ENCODE results near the gene ERC2. TPM values are rescaled to one million over a fixed set of nuclear protein-coding genes. Genes with fewer than 3 reads are reported as not detected.
"Not testable (repeated sequence)": the region's sequence is repeated elsewhere in the genome, so short reads cannot be mapped to it uniquely, and the experiment has no call there.

ERC2 gene
- polyA plus RNA-seq, 2 of the 4 experiments (the other 2 are of a cell fraction), result 0.16 TPM; not detected in 1

GRCh38 chr3:56022619-56023018 lies 445.6 kb downstream of the ERC2 start:
- Histone ChIP-seq H3K4me1 (no peaks in the 10 kb centered on the region), H3K4me3 (no peak overlapping the region), H3K4me2 (no peak overlapping the region), H3K9me3 (no peaks in the 10 kb centered on the region), H3K27ac (no peak overlapping the region)
- FAIRE-seq, result no peak
- no peak for ATAC-seq
- POLR2A ChIA-PET, result no interaction called here
- CTCF ChIA-PET, result interaction anchor here (1.3 kb wide), 1 partner anchor 18 kb away, joined by 4 read pairs; no protein-coding TSS in a partner anchor
- no peak for TF ChIP-seq CBX8 (IDR thresholded peaks at IDR 0.05)
- no peak for TF ChIP-seq USF2 (IDR thresholded peaks at IDR 0.05)
- no peak for TF ChIP-seq E2F6 (IDR thresholded peaks at IDR 0.05; ENCODE audit: borderline replicate concordance, low read depth)
- no peak for TF ChIP-seq CHD2 (IDR thresholded peaks at IDR 0.05; ENCODE audit: low read length, partially characterized antibody)
- TF ChIP-seq RFX5 (IDR thresholded peaks at IDR 0.05), result no peak
- TF ChIP-seq PHF8 (IDR thresholded peaks at IDR 0.05; ENCODE audit: borderline replicate concordance, low read depth), result no peak
- no peak for TF ChIP-seq FOXS1 (CRISPR knock-in tag; IDR thresholded peaks at IDR 0.05)
- no peak for TF ChIP-seq BHLHE40 (IDR thresholded peaks at IDR 0.05; ENCODE audit: low read depth, low read length)
- DNase-seq (ENCODE audit: low read depth in 1 of 2, low spot score in 1 of 2), result no peak

GRCh38 chr3:56019490-56020146 lies 448.6 kb downstream of the ERC2 start:
- Histone ChIP-seq H3K4me1 (no peaks in the 10 kb centered on the region), H3K27ac (no peak overlapping the region), H3K4me2 (no peak overlapping the region), H3K9me3 (no peaks in the 10 kb centered on the region), H3K4me3 (no peak overlapping the region)
- DNase-seq (ENCODE audit: low read depth in 1 of 2, low spot score in 1 of 2) (no peak), FAIRE-seq (no peak), ATAC-seq (no peak)
- 15% methylated on average over 4 of the region's 4 CpGs for WGBS (ENCODE audit: missing lambda C conversion rate)
- TF ChIP-seq GATA3 (IDR thresholded peaks at IDR 0.05; ENCODE audit: borderline replicate concordance) (no peak), ATOH8 (CRISPR knock-in tag; IDR thresholded peaks at IDR 0.05; ENCODE audit: low read depth) (no peak), TFCP2L1 (CRISPR knock-in tag; IDR thresholded peaks at IDR 0.05) (no peak), JUN (IDR thresholded peaks at IDR 0.05) (no peak), HMGXB4 (CRISPR knock-in tag; IDR thresholded peaks at IDR 0.05; ENCODE audit: borderline replicate concordance) (no peak), MYC (IDR thresholded peaks at IDR 0.05; ENCODE audit: borderline replicate concordance, low read length) (no peak), NR3C1 (IDR thresholded peaks at IDR 0.05) (no peak)
- CTCF ChIA-PET, result no interaction called here
- POLR2A ChIA-PET, result no interaction called here

GRCh38 chr3:56015374-56015773 lies 452.9 kb downstream of the ERC2 start:
- H3K4me2 ChIP-seq; ATAC-seq; FAIRE-seq; H3K9me3 ChIP-seq; CTCF ChIA-PET; POLR2A ChIA-PET; H3K4me3 ChIP-seq; H3K4me1 ChIP-seq; DNase-seq (ENCODE audit: low read depth in 1 of 2, low spot score in 1 of 2); H3K27ac ChIP-seq: not testable (repeated sequence)
- WGBS (ENCODE audit: missing lambda C conversion rate), result 0% methylated on average over 1 of the region's 1 CpG

- ATAC-seq, result no peak
- H3K4me1 ChIP-seq, result no peaks in the 10 kb centered on the region
- DNase-seq (ENCODE audit: low read depth in 1 of 2, low spot score in 1 of 2), result no peak
- H3K9me3 ChIP-seq, result no peaks in the 10 kb centered on the region
- no peak overlapping the region for H3K4me3 ChIP-seq
- no peak for TF ChIP-seq MAZ (IDR thresholded peaks at IDR 0.05; ENCODE audit: borderline replicate concordance, low read depth, low read length)
- ChIA-PET POLR2A (no interaction called here), CTCF (no interaction called here)
- no peak overlapping the region for H3K4me2 ChIP-seq
- FAIRE-seq, result no peak
- 89% methylated on average over 4 of the region's 4 CpGs for WGBS (ENCODE audit: missing lambda C conversion rate)
- H3K27ac ChIP-seq, result no peak overlapping the region
Measured at GRCh38 chr3:56012721-56013120, 455.5 kb downstream of the ERC2 start.
